ENCODE data around the gene STK26. TPM values are rescaled to one million over a fixed set of nuclear protein-coding genes. Genes with fewer than 3 reads are reported as not detected.
A peak's percentile ranks its signal among the peaks of the same experiment; 100 is the strongest.

The STK26 gene
- total RNA-seq, 1 experiment from 2014 or later = 50.7 TPM

GRCh38 chrX:132040066-132040465 is 17.0 kb downstream of the STK26 start:
- CTCF ChIA-PET = no interaction called here
- intact Hi-C loops (cut with micrococcal nuclease) = no loop called here
- H3K36me3 ChIP-seq (ENCODE audit: low read depth, low read length) = no peaks in the 10 kb centered on the region
- no peaks in the 10 kb centered on the region for H3K9me3 ChIP-seq (ENCODE audit: low read length)
- BruUV-seq (replicated peaks) = no TSS peak
- H3F3A ChIP-seq (ENCODE audit: low read length, unreplicated experiment) = no peaks in the 10 kb centered on the region
- H3K9ac ChIP-seq (ENCODE audit: low read length) = no peak overlapping the region
- H2AFZ ChIP-seq (ENCODE audit: low read length) = no peak overlapping the region
- peaks cover 81% of the 10 kb centered on the region for H3K79me2 ChIP-seq (ENCODE audit: low read length)
- no peak overlapping the region for H3K4me2 ChIP-seq (ENCODE audit: low read length)
- H3K9me2 ChIP-seq (replicated peaks; ENCODE audit: low read length) = no peaks in the 10 kb centered on the region
- H3K4me1 ChIP-seq (ENCODE audit: insufficient read depth, low read length) = peaks cover 16% of the 10 kb centered on the region
- no peaks in the 10 kb centered on the region for H3K27me3 ChIP-seq (ENCODE audit: low read length)
- ATAC-seq (no peak), DNase-seq (no peak)
- no peak overlapping the region for H3K4me3 ChIP-seq (ENCODE audit: low read length)
- peaks cover 8% of the 10 kb centered on the region; the same call in 1 of the 2 replicates for H4K20me1 ChIP-seq (ENCODE audit: low read length)
- POLR2A ChIA-PET (ENCODE audit: unreplicated experiment) = no interaction called here
- TF ChIP-seq CTCF (conservative IDR thresholded peaks at IDR 0.05; ENCODE audit: low read depth, low read length) (no peak), EZH2phosphoT487 (IDR thresholded peaks at IDR 0.05; ENCODE audit: borderline replicate concordance, low read length) (no peak), EZH2 (IDR thresholded peaks at IDR 0.05; ENCODE audit: low read length, unreplicated experiment) (no peak)
- H3K27ac ChIP-seq (ENCODE audit: low read length) = no peak overlapping the region

- 0 out of 2 replicates have a peak, but pooled peaks cover 8% of the 10 kb centered on the region for H4K20me1 ChIP-seq (ENCODE audit: low read length)
- H3K4me1 ChIP-seq (ENCODE audit: insufficient read depth, low read length) = peaks cover 11% of the 10 kb centered on the region
- peaks cover 78% of the 10 kb centered on the region for H3K79me2 ChIP-seq (ENCODE audit: low read length)
- H2AFZ ChIP-seq (ENCODE audit: low read length) = no peak overlapping the region
- no peak overlapping the region for H3K27ac ChIP-seq (ENCODE audit: low read length)
- ChIA-PET CTCF (no interaction called here), POLR2A (ENCODE audit: unreplicated experiment) (no interaction called here)
- no peak overlapping the region for H3K9ac ChIP-seq (ENCODE audit: low read length)
- no peak overlapping the region for H3K4me3 ChIP-seq (ENCODE audit: low read length)
- H3K9me2 ChIP-seq (replicated peaks; ENCODE audit: low read length) = no peaks in the 10 kb centered on the region
- no peak for TF ChIP-seq CTCF (conservative IDR thresholded peaks at IDR 0.05; ENCODE audit: low read depth, low read length)
- TF ChIP-seq EZH2phosphoT487 (IDR thresholded peaks at IDR 0.05; ENCODE audit: borderline replicate concordance, low read length) = no peak
- no peak for TF ChIP-seq EZH2 (IDR thresholded peaks at IDR 0.05; ENCODE audit: low read length, unreplicated experiment)
- H3K36me3 ChIP-seq (ENCODE audit: low read depth, low read length) = no peaks in the 10 kb centered on the region
- no peaks in the 10 kb centered on the region for H3K9me3 ChIP-seq (ENCODE audit: low read length)
- DNase-seq (peak; percentile 61), ATAC-seq (peak; percentile 78)
- intact Hi-C loops (cut with micrococcal nuclease) = no loop called here
- H3K27me3 ChIP-seq (ENCODE audit: low read length) = no peaks in the 10 kb centered on the region
- H3F3A ChIP-seq (ENCODE audit: low read length, unreplicated experiment) = no peaks in the 10 kb centered on the region
- 0 out of 2 replicates have a peak overlapping the region, but pooled peaks have one; percentile 4 for H3K4me2 ChIP-seq (ENCODE audit: low read length)
- BruUV-seq (replicated peaks) = no TSS peak
Measured at GRCh38 chrX:132041015-132041414, 17.9 kb downstream of the STK26 start.

GRCh38 chrX:132043977-132044376 is 20.9 kb downstream of the STK26 start:
- Histone ChIP-seq H3K4me1 (ENCODE audit: insufficient read depth, low read length) (peaks cover 11% of the 10 kb centered on the region), H3K36me3 (ENCODE audit: low read depth, low read length) (no peaks in the 10 kb centered on the region), H3K9me2 (replicated peaks; ENCODE audit: low read length) (no peaks in the 10 kb centered on the region), H3K9ac (ENCODE audit: low read length) (no peak overlapping the region), H4K20me1 (ENCODE audit: low read length) (0 out of 2 replicates have a peak, but pooled peaks cover 8% of the 10 kb centered on the region), H3K4me3 (ENCODE audit: low read length) (no peak overlapping the region), H3K79me2 (ENCODE audit: low read length) (peaks cover 54% of the 10 kb centered on the region), H3F3A (ENCODE audit: low read length, unreplicated experiment) (no peaks in the 10 kb centered on the region), H3K9me3 (ENCODE audit: low read length) (no peaks in the 10 kb centered on the region), H2AFZ (ENCODE audit: low read length) (no peak overlapping the region), H3K4me2 (ENCODE audit: low read length) (no peak overlapping the region), H3K27me3 (ENCODE audit: low read length) (no peaks in the 10 kb centered on the region), H3K27ac (ENCODE audit: low read length) (no peak overlapping the region)
- ATAC-seq = no peak
- TF ChIP-seq CTCF (conservative IDR thresholded peaks at IDR 0.05; ENCODE audit: low read depth, low read length) = no peak
- TF ChIP-seq EZH2phosphoT487 (IDR thresholded peaks at IDR 0.05; ENCODE audit: borderline replicate concordance, low read length) = no peak
- no peak for TF ChIP-seq EZH2 (IDR thresholded peaks at IDR 0.05; ENCODE audit: low read length, unreplicated experiment)
- BruUV-seq (replicated peaks) = no TSS peak
- CTCF ChIA-PET = no interaction called here
- intact Hi-C loops (cut with micrococcal nuclease) = no loop called here
- DNase-seq = no peak
- POLR2A ChIA-PET (ENCODE audit: unreplicated experiment) = no interaction called here

Measured in PC-3 (cell line).